ENCODE data around the gene GABRQ.
"Not testable (repeated sequence)": the region's sequence is repeated elsewhere in the genome, so short reads cannot be mapped to it uniquely, and the experiment has no call there.

Gene GABRQ

GRCh38 chrX:152656890-152657289, 19.2 kb downstream of the GABRQ start:
- Histone ChIP-seq H3K27me3 (ENCODE audit: control insufficient read depth in 1 of 2, insufficient read depth in 2 of 2, low read length in 2 of 2) (no peaks in the 10 kb centered on the region), H3K27ac (ENCODE audit: low read depth, low read length) (no peak overlapping the region), H3K9me3 (ENCODE audit: control insufficient read depth in 1 of 2, low read length in 2 of 2) (no peaks in the 10 kb centered on the region)

GRCh38 chrX:152658302-152658701, 20.6 kb downstream of the GABRQ start:
- no peak overlapping the region for H3K9ac ChIP-seq (ENCODE audit: low read depth in 1 of 2, low read length in 2 of 2)
- no peak overlapping the region for H3K27ac ChIP-seq (ENCODE audit: low read depth, low read length)
- no peaks in the 10 kb centered on the region for H3K27me3 ChIP-seq (ENCODE audit: control insufficient read depth in 1 of 2, insufficient read depth in 2 of 2, low read length in 2 of 2)
- no peak overlapping the region for H3K4me3 ChIP-seq (ENCODE audit: low read depth in 1 of 2, low read length in 2 of 2)
- H3K9me3 ChIP-seq (ENCODE audit: control insufficient read depth in 1 of 2, low read length in 2 of 2): no peaks in the 10 kb centered on the region
- H3K36me3 ChIP-seq (ENCODE audit: control insufficient read depth in 1 of 2, insufficient read depth in 2 of 2, low read length in 2 of 2): no peaks in the 10 kb centered on the region
- H3K4me1 ChIP-seq (ENCODE audit: control insufficient read depth in 1 of 2, insufficient read depth in 2 of 2, low read length in 2 of 2): no peaks in the 10 kb centered on the region

More at GRCh38 chrX:152656890-152657289, 19.2 kb downstream of the GABRQ start:
- Histone ChIP-seq H3K4me1 (ENCODE audit: control insufficient read depth in 1 of 2, insufficient read depth in 2 of 2, low read length in 2 of 2) (no peaks in the 10 kb centered on the region), H3K4me3 (ENCODE audit: low read depth in 1 of 2, low read length in 2 of 2) (no peak overlapping the region), H3K36me3 (ENCODE audit: control insufficient read depth in 1 of 2, insufficient read depth in 2 of 2, low read length in 2 of 2) (no peaks in the 10 kb centered on the region), H3K9ac (ENCODE audit: low read depth in 1 of 2, low read length in 2 of 2) (no peak overlapping the region)

GRCh38 chrX:152663086-152663485, 25.4 kb downstream of the GABRQ start:
- H3K36me3 ChIP-seq (ENCODE audit: control insufficient read depth in 1 of 2, insufficient read depth in 2 of 2, low read length in 2 of 2): no peaks in the 10 kb centered on the region
- no peak overlapping the region for H3K4me3 ChIP-seq (ENCODE audit: low read depth in 1 of 2, low read length in 2 of 2)
- H3K27me3 ChIP-seq (ENCODE audit: control insufficient read depth in 1 of 2, insufficient read depth in 2 of 2, low read length in 2 of 2): no peaks in the 10 kb centered on the region
- no peak overlapping the region for H3K9ac ChIP-seq (ENCODE audit: low read depth in 1 of 2, low read length in 2 of 2)
- H3K4me1 ChIP-seq (ENCODE audit: control insufficient read depth in 1 of 2, insufficient read depth in 2 of 2, low read length in 2 of 2): no peaks in the 10 kb centered on the region
- no peak overlapping the region for H3K27ac ChIP-seq (ENCODE audit: low read depth, low read length)
- no peaks in the 10 kb centered on the region for H3K9me3 ChIP-seq (ENCODE audit: control insufficient read depth in 1 of 2, low read length in 2 of 2)

GRCh38 chrX:152674135-152674534, 36.4 kb downstream of the GABRQ start:
- no peaks in the 10 kb centered on the region for H3K4me1 ChIP-seq (ENCODE audit: control insufficient read depth in 1 of 2, insufficient read depth in 2 of 2, low read length in 2 of 2)
- no peak overlapping the region for H3K9ac ChIP-seq (ENCODE audit: low read depth in 1 of 2, low read length in 2 of 2)
- no peak overlapping the region for H3K27ac ChIP-seq (ENCODE audit: low read depth, low read length)
- no peaks in the 10 kb centered on the region for H3K27me3 ChIP-seq (ENCODE audit: control insufficient read depth in 1 of 2, insufficient read depth in 2 of 2, low read length in 2 of 2)
- no peaks in the 10 kb centered on the region for H3K9me3 ChIP-seq (ENCODE audit: control insufficient read depth in 1 of 2, low read length in 2 of 2)
- H3K4me3 ChIP-seq (ENCODE audit: low read depth in 1 of 2, low read length in 2 of 2): no peak overlapping the region
- no peaks in the 10 kb centered on the region for H3K36me3 ChIP-seq (ENCODE audit: control insufficient read depth in 1 of 2, insufficient read depth in 2 of 2, low read length in 2 of 2)

GRCh38 chrX:152674652-152675051, 37.0 kb downstream of the GABRQ start:
- not testable (repeated sequence) for H3K9me3 ChIP-seq (ENCODE audit: control insufficient read depth in 1 of 2, low read length in 2 of 2); H3K4me1 ChIP-seq (ENCODE audit: control insufficient read depth in 1 of 2, insufficient read depth in 2 of 2, low read length in 2 of 2); H3K27me3 ChIP-seq (ENCODE audit: control insufficient read depth in 1 of 2, insufficient read depth in 2 of 2, low read length in 2 of 2); H3K27ac ChIP-seq (ENCODE audit: low read depth, low read length); H3K4me3 ChIP-seq (ENCODE audit: low read depth in 1 of 2, low read length in 2 of 2); H3K9ac ChIP-seq (ENCODE audit: low read depth in 1 of 2, low read length in 2 of 2); H3K36me3 ChIP-seq (ENCODE audit: control insufficient read depth in 1 of 2, insufficient read depth in 2 of 2, low read length in 2 of 2)

- H3K9me3 ChIP-seq (ENCODE audit: control insufficient read depth in 1 of 2, low read length in 2 of 2); H3K27ac ChIP-seq (ENCODE audit: low read depth, low read length); H3K27me3 ChIP-seq (ENCODE audit: control insufficient read depth in 1 of 2, insufficient read depth in 2 of 2, low read length in 2 of 2); H3K9ac ChIP-seq (ENCODE audit: low read depth in 1 of 2, low read length in 2 of 2); H3K36me3 ChIP-seq (ENCODE audit: control insufficient read depth in 1 of 2, insufficient read depth in 2 of 2, low read length in 2 of 2); H3K4me1 ChIP-seq (ENCODE audit: control insufficient read depth in 1 of 2, insufficient read depth in 2 of 2, low read length in 2 of 2); H3K4me3 ChIP-seq (ENCODE audit: low read depth in 1 of 2, low read length in 2 of 2): not testable (repeated sequence)
Measured at GRCh38 chrX:152681012-152681411, 43.3 kb downstream of the GABRQ start.

GRCh38 chrX:152697952-152698931, 60.5 kb downstream of the GABRQ start, which contains the start of gene MAGEA3:
TSS of gene MAGEA3 (plus strand) at chrX:152698794. CDS start at chrX:152700833, 2,039 bp downstream.
- not testable (repeated sequence) for H3K4me3 ChIP-seq (ENCODE audit: low read depth in 1 of 2, low read length in 2 of 2); H3K9me3 ChIP-seq (ENCODE audit: control insufficient read depth in 1 of 2, low read length in 2 of 2); H3K27ac ChIP-seq (ENCODE audit: low read depth, low read length); H3K36me3 ChIP-seq (ENCODE audit: control insufficient read depth in 1 of 2, insufficient read depth in 2 of 2, low read length in 2 of 2); H3K9ac ChIP-seq (ENCODE audit: low read depth in 1 of 2, low read length in 2 of 2); H3K27me3 ChIP-seq (ENCODE audit: control insufficient read depth in 1 of 2, insufficient read depth in 2 of 2, low read length in 2 of 2); H3K4me1 ChIP-seq (ENCODE audit: control insufficient read depth in 1 of 2, insufficient read depth in 2 of 2, low read length in 2 of 2)

GRCh38 chrX:152700390-152700789, 62.7 kb downstream of the GABRQ start:
- H3K27me3 ChIP-seq (ENCODE audit: control insufficient read depth in 1 of 2, insufficient read depth in 2 of 2, low read length in 2 of 2); H3K9ac ChIP-seq (ENCODE audit: low read depth in 1 of 2, low read length in 2 of 2); H3K4me3 ChIP-seq (ENCODE audit: low read depth in 1 of 2, low read length in 2 of 2); H3K36me3 ChIP-seq (ENCODE audit: control insufficient read depth in 1 of 2, insufficient read depth in 2 of 2, low read length in 2 of 2); H3K4me1 ChIP-seq (ENCODE audit: control insufficient read depth in 1 of 2, insufficient read depth in 2 of 2, low read length in 2 of 2); H3K27ac ChIP-seq (ENCODE audit: low read depth, low read length); H3K9me3 ChIP-seq (ENCODE audit: control insufficient read depth in 1 of 2, low read length in 2 of 2): not testable (repeated sequence)

- H3K9ac ChIP-seq (ENCODE audit: low read depth in 1 of 2, low read length in 2 of 2); H3K4me3 ChIP-seq (ENCODE audit: low read depth in 1 of 2, low read length in 2 of 2); H3K36me3 ChIP-seq (ENCODE audit: control insufficient read depth in 1 of 2, insufficient read depth in 2 of 2, low read length in 2 of 2); H3K4me1 ChIP-seq (ENCODE audit: control insufficient read depth in 1 of 2, insufficient read depth in 2 of 2, low read length in 2 of 2); H3K27ac ChIP-seq (ENCODE audit: low read depth, low read length); H3K9me3 ChIP-seq (ENCODE audit: control insufficient read depth in 1 of 2, low read length in 2 of 2); H3K27me3 ChIP-seq (ENCODE audit: control insufficient read depth in 1 of 2, insufficient read depth in 2 of 2, low read length in 2 of 2): not testable (repeated sequence)
Measured at GRCh38 chrX:152706500-152706899, 68.8 kb downstream of the GABRQ start.
